CD14-positive monocyte (primary cell): ENCODE measurements around the gene NTNG2. TPM values are rescaled to one million over a fixed set of nuclear protein-coding genes. Genes with fewer than 3 reads are reported as not detected.
A peak's percentile ranks its signal among the peaks of the same experiment; 100 is the strongest.

ENCODE experiments used
- DNase-seq, 3 donors: peaks; one replicate each; pipeline ENCODE4 v3.0.0-alpha.2; 2011 to 2022
- H2AFZ ChIP-seq: 2 replicates; pipeline ENCODE4 v1.6.0; 2012; ENCODE audit warnings: mild to moderate bottlenecking, low read depth, low read length, inconsistent platforms; ENCODE audit not compliant: insufficient read depth, poor library complexity, severe bottlenecking
- H3K27ac ChIP-seq, 2 donors: 1 replicate in 1 of 2; 2 replicates in 1 of 2; pipeline ENCODE4 v1.5.1; 2012 to 2013; ENCODE audit warnings: low read length in 2 of 2, control low read depth in 1 of 2, inconsistent platforms in 1 of 2, low read depth in 1 of 2, mild to moderate bottlenecking in 1 of 2
- H3K27me3 ChIP-seq, 2 donors: one replicate each; pipeline versions ENCODE4 v1.6.0 to v1.6.1; 2011 to 2013; ENCODE audit warnings: low read length in 2 of 2; ENCODE audit not compliant: control insufficient read depth in 2 of 2, insufficient read depth in 2 of 2
- H3K36me3 ChIP-seq, 2 donors: replicated peaks in 1 of 2; 1 replicate in 1 of 2; 2 replicates in 1 of 2; pipeline versions ENCODE4 v1.5.1 to v1.6.1; 2012 to 2013; ENCODE audit warnings: low read length in 2 of 2, control low read depth in 1 of 2, inconsistent platforms in 1 of 2, mild to moderate bottlenecking in 1 of 2; ENCODE audit not compliant: insufficient read depth in 2 of 2, control insufficient read depth in 1 of 2
- H3K4me1 ChIP-seq, 2 donors: 1 replicate in 1 of 2; 2 replicates in 1 of 2; pipeline versions ENCODE4 v1.5.1 to v1.6.1; 2012 to 2013; ENCODE audit warnings: low read length in 2 of 2, control low read depth in 1 of 2, inconsistent platforms in 1 of 2, mild to moderate bottlenecking in 1 of 2, moderate library complexity in 1 of 2; ENCODE audit not compliant: insufficient read depth in 2 of 2, control insufficient read depth in 1 of 2
- H3K4me2 ChIP-seq: replicated peaks from 2 replicates; pipeline ENCODE3; 2012; ENCODE audit warnings: low read length, moderate library complexity, mild to moderate bottlenecking; ENCODE audit not compliant: poor library complexity, severe bottlenecking; ENCODE audit errors: extremely low read depth
- H3K4me3 ChIP-seq, 3 experiments: fragments of 200-600 bp in 1 of 3; sonication (generic) in 1 of 3; replicated peaks in 1 of 3; 1 replicate in 2 of 3; 2 replicates in 1 of 3; pipeline ENCODE4 v1.5.1; 2011 to 2013; ENCODE audit warnings: low read length in 3 of 3, mild to moderate bottlenecking in 3 of 3, control low read depth in 2 of 3, low read depth in 2 of 3, inconsistent platforms in 1 of 3, moderate library complexity in 1 of 3
- H3K79me2 ChIP-seq: 2 replicates; pipeline ENCODE4 v1.6.0; 2012; ENCODE audit warnings: mild to moderate bottlenecking, control low read depth, inconsistent platforms, low read length, moderate library complexity; ENCODE audit not compliant: insufficient read depth
- H3K9ac ChIP-seq: 2 replicates; pipeline ENCODE4 v1.6.0; 2017; ENCODE audit warnings: low read length, mild to moderate bottlenecking; ENCODE audit not compliant: insufficient read depth, poor library complexity, severe bottlenecking
- H3K9me3 ChIP-seq, 2 donors: replicated peaks in 1 of 2; 1 replicate in 1 of 2; 2 replicates in 1 of 2; pipeline versions ENCODE4 v1.5.1 to v1.6.1; 2012 to 2013; ENCODE audit warnings: low read length in 2 of 2, control low read depth in 1 of 2; ENCODE audit not compliant: control insufficient read depth in 1 of 2, insufficient read depth in 1 of 2
- H4K20me1 ChIP-seq: 2 replicates; pipeline ENCODE4 v1.6.0; 2012; ENCODE audit warnings: mild to moderate bottlenecking, low read length, control low read depth, moderate library complexity; ENCODE audit not compliant: insufficient read depth
- H3K27ac Mint-ChIP-seq, 7 donors: one replicate each; pipeline ENCODE4 v1.8.0; 2020; ENCODE audit warnings: mild to moderate bottlenecking in 7 of 7, mixed read lengths in 7 of 7, moderate library complexity in 6 of 7, inconsistent platforms in 2 of 7
- H3K27me3 Mint-ChIP-seq, 3 donors: one replicate each; pipeline ENCODE4 v1.8.0; 2021 to 2022; ENCODE audit warnings: low read depth in 3 of 3, mild to moderate bottlenecking in 3 of 3, mixed read lengths in 3 of 3, moderate library complexity in 3 of 3, inconsistent platforms in 1 of 3
- H3K36me3 Mint-ChIP-seq, 2 donors: one replicate each; pipeline ENCODE4 v1.8.0; 2020; ENCODE audit warnings: mixed read lengths in 2 of 2, inconsistent platforms in 1 of 2, mild to moderate bottlenecking in 1 of 2
- H3K4me1 Mint-ChIP-seq: one replicate; pipeline ENCODE4 v1.8.0; 2020; ENCODE audit warnings: mild to moderate bottlenecking, mixed read lengths
- H3K4me3 Mint-ChIP-seq, 2 donors: one replicate each; pipeline ENCODE4 v1.8.0; 2020; ENCODE audit warnings: mild to moderate bottlenecking in 2 of 2, mixed read lengths in 2 of 2, moderate library complexity in 1 of 2
- H3K9me3 Mint-ChIP-seq, 7 donors: one replicate each; pipeline ENCODE4 v1.8.0; 2020 to 2022; ENCODE audit warnings: mixed read lengths in 7 of 7, mild to moderate bottlenecking in 6 of 7, moderate library complexity in 6 of 7, inconsistent platforms in 2 of 7
- WGBS: methylation state at CpG from one replicate; pipeline ENCODE4 v1.1.5; 2013; ENCODE audit warnings: missing lambda C conversion rate; ENCODE audit not compliant: insufficient coverage; 5-methylcytosine and 5-hydroxymethylcytosine counted together
- intact Hi-C, 2 donors: fragments of 100-400 bp; cut with micrococcal nuclease; formaldehyde crosslinking; loops; one replicate each; pipeline versions ENCODE4 v1.15.0 to v1.15.1; 2023
- polyA plus RNA-seq, 3 donors: library from polyadenylated mRNA; depleted of rRNA in 1 of 3; unstranded in 2 of 3; stranded (reverse) in 1 of 3; fragments of 300-500 nt in 2 of 3; fragments of >200 nt in 1 of 3; fragmentation: Illumina TruSeq in 2 of 3; gene quantifications; 1 replicate in 2 of 3; 2 replicates in 1 of 3; pipeline ENCODE4 v1.2.3, GENCODE V29; 2012 to 2021
- TF ChIP-seq, protein P1 (sequence below): fragments of 200-600 bp; IDR thresholded peaks from one replicate; pipeline ENCODE4 v1.8.0; 2022; ENCODE audit warnings: antibody characterized with exemption, mild to moderate bottlenecking

NTNG2 gene
- polyA plus RNA-seq, 3 donors: 2.1 to 10.0 (median 5.0) TPM

DNA sequence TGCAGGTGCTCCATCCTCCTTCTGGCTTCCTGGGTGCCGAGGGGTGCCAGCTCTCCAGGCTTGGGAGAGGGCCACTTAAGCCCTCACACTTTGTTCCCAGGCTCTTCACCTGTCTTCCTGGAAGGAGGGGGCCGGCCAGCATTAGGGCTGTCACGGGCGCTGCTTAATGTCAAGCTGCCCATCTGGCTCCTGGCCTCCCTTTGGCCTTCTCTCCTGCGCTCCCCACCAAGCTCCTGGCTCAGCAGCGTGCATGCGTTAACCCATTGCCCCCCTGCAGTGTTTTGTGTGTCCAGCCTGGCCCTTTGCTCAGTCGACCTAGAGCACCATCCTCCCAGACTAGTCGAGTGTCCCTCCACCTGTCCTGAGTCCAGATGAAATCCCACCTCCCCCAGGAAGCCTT lies 21.3 kb downstream of the NTNG2 start:
- H3K4me1 Mint-ChIP-seq: peaks cover 9% of the 10 kb centered on the region
- intact Hi-C loops: no loop called here
- no peak overlapping the region for H3K27ac Mint-ChIP-seq
- no peak overlapping the region for H3K27ac ChIP-seq
- no peaks in the 10 kb centered on the region for H3K36me3 Mint-ChIP-seq
- no peak overlapping the region for H2AFZ ChIP-seq
- no peaks in the 10 kb centered on the region for H3K36me3 ChIP-seq
- no peaks in the 10 kb centered on the region for H3K79me2 ChIP-seq
- peaks cover 0 to 14% of the 10 kb centered on the region in 2 donors for H3K27me3 ChIP-seq
- TF ChIP-seq, protein P1, sequence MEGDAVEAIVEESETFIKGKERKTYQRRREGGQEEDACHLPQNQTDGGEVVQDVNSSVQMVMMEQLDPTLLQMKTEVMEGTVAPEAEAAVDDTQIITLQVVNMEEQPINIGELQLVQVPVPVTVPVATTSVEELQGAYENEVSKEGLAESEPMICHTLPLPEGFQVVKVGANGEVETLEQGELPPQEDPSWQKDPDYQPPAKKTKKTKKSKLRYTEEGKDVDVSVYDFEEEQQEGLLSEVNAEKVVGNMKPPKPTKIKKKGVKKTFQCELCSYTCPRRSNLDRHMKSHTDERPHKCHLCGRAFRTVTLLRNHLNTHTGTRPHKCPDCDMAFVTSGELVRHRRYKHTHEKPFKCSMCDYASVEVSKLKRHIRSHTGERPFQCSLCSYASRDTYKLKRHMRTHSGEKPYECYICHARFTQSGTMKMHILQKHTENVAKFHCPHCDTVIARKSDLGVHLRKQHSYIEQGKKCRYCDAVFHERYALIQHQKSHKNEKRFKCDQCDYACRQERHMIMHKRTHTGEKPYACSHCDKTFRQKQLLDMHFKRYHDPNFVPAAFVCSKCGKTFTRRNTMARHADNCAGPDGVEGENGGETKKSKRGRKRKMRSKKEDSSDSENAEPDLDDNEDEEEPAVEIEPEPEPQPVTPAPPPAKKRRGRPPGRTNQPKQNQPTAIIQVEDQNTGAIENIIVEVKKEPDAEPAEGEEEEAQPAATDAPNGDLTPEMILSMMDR: no peak
- no peaks in the 10 kb centered on the region for H3K4me1 ChIP-seq
- no peak for DNase-seq
- H3K4me3 ChIP-seq: no peak overlapping the region
- peaks cover 19 to 44% (median 36%) of the 10 kb centered on the region in 3 donors for H3K27me3 Mint-ChIP-seq
- no peak overlapping the region for H3K9ac ChIP-seq
- 90% methylated on average over 9 of the region's 9 CpGs for WGBS
- no peaks in the 10 kb centered on the region for H3K9me3 Mint-ChIP-seq
- no peak overlapping the region for H3K4me3 Mint-ChIP-seq
- no peak overlapping the region for H3K4me2 ChIP-seq
- H4K20me1 ChIP-seq: no peaks in the 10 kb centered on the region
- no peaks in the 10 kb centered on the region for H3K9me3 ChIP-seq

DNA sequence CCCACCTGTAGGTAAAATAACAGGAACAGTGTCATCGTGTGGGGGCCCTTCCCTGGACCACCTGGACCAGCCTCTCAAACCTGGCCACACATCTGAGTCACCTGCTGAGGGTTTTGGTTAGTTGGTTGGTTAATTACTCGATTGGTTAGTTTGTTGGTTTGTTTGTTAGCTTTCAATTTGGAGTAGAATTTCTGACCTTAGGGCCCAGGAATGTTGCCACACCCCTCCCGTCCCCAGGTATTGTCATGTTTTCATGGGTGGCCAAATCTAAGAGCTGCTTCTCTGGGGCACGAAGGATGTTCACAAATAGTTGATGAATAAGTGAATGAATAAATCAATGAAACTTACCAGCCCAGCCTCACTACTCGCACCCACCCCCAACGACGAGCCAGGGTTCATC lies 21.9 kb downstream of the NTNG2 start:
- 80% methylated on average over 1 of the region's 7 CpGs for WGBS
- Mint-ChIP-seq H3K4me1 (peaks cover 9% of the 10 kb centered on the region), H3K9me3 (no peaks in the 10 kb centered on the region), H3K27me3 (peaks cover 19 to 41% (median 36%) of the 10 kb centered on the region in 3 donors), H3K4me3 (no peak overlapping the region), H3K27ac (peak overlapping the region in 1 of 7 donors; percentile 15), H3K36me3 (no peaks in the 10 kb centered on the region)
- Histone ChIP-seq H3K9me3 (no peaks in the 10 kb centered on the region), H3K79me2 (no peaks in the 10 kb centered on the region), H3K36me3 (no peaks in the 10 kb centered on the region), H3K4me2 (no peak overlapping the region), H3K4me1 (no peaks in the 10 kb centered on the region), H3K27ac (no peak overlapping the region), H4K20me1 (no peaks in the 10 kb centered on the region), H3K4me3 (no peak overlapping the region), H3K27me3 (peaks cover 0 to 14% of the 10 kb centered on the region in 2 donors), H2AFZ (no peak overlapping the region), H3K9ac (no peak overlapping the region)
- TF ChIP-seq, protein P1: no peak
- DNase-seq: no peak
- intact Hi-C loops: no loop called here
